Measurements from ENCODE around the gene PLCD4.

Gene PLCD4

DNA sequence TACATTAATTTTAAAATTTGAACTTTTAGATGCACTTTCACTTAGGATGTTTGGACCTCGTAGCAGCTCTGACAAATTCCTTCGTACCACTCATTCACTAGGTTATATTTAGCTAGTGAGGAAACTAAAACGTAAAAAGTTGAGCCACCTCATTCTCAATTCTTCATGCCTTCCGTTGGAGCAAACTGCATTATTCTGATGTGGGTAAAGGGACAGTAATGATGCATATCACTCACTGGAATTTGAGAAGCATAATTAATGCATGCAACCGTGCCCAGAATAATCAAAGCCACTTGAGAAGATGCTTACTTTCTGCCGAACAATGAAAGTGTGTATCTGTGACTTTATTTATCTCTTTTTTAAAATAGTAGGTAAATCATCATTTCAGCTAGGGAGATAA, 36.8 kb upstream of the PLCD4 start:
- Histone ChIP-seq H3K36me3 (ENCODE audit: control insufficient read depth in 1 of 2, insufficient read depth in 2 of 2, low read length in 2 of 2) (peaks cover 4 to 13% of the 10 kb centered on the region in 2 donors), H3K27ac (ENCODE audit: low read depth, low read length) (no peak overlapping the region), H3K4me1 (ENCODE audit: control insufficient read depth in 1 of 2, insufficient read depth in 2 of 2, low read length in 2 of 2) (peaks cover 28 to 32% of the 10 kb centered on the region in 2 donors), H3K27me3 (ENCODE audit: control insufficient read depth in 1 of 2, insufficient read depth in 2 of 2, low read length in 2 of 2) (no peaks in the 10 kb centered on the region), H3K9ac (ENCODE audit: low read depth in 1 of 2, low read length in 2 of 2) (peak overlapping the region; percentile 4 to 77), H3K9me3 (ENCODE audit: control insufficient read depth in 1 of 2, low read length in 2 of 2) (no peaks in the 10 kb centered on the region), H3K4me3 (ENCODE audit: low read depth in 1 of 2, low read length in 2 of 2) (peak overlapping the region in 1 of 2 donors; percentile 90)

DNA sequence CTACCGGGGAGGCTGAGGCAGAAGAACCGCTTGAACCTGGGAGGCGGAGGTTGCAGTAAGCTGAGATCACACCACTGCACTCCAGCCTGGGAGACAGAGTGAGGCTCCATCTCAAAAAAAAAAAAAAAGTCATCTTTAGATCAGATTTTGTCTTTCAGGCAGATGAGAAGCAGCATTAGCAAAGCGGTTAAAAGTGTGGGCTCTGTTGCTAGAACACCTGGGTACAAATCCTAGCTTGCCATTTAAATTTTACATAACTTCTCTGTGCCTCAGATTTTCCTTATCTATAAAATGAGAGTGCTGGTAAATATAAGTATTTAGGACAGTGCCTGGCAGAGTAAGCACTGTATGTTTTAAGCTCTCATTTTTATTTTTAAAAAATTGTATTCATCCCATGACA, 30.8 kb upstream of the PLCD4 start:
- Histone ChIP-seq H3K27ac (ENCODE audit: low read depth, low read length) (no peak overlapping the region), H3K4me3 (ENCODE audit: low read depth in 1 of 2, low read length in 2 of 2) (no peak overlapping the region), H3K9me3 (ENCODE audit: control insufficient read depth in 1 of 2, low read length in 2 of 2) (no peaks in the 10 kb centered on the region), H3K9ac (ENCODE audit: low read depth in 1 of 2, low read length in 2 of 2) (no peak overlapping the region), H3K4me1 (ENCODE audit: control insufficient read depth in 1 of 2, insufficient read depth in 2 of 2, low read length in 2 of 2) (no peaks in the 10 kb centered on the region), H3K36me3 (ENCODE audit: control insufficient read depth in 1 of 2, insufficient read depth in 2 of 2, low read length in 2 of 2) (peaks cover 4 to 31% of the 10 kb centered on the region in 2 donors), H3K27me3 (ENCODE audit: control insufficient read depth in 1 of 2, insufficient read depth in 2 of 2, low read length in 2 of 2) (no peaks in the 10 kb centered on the region)

DNA sequence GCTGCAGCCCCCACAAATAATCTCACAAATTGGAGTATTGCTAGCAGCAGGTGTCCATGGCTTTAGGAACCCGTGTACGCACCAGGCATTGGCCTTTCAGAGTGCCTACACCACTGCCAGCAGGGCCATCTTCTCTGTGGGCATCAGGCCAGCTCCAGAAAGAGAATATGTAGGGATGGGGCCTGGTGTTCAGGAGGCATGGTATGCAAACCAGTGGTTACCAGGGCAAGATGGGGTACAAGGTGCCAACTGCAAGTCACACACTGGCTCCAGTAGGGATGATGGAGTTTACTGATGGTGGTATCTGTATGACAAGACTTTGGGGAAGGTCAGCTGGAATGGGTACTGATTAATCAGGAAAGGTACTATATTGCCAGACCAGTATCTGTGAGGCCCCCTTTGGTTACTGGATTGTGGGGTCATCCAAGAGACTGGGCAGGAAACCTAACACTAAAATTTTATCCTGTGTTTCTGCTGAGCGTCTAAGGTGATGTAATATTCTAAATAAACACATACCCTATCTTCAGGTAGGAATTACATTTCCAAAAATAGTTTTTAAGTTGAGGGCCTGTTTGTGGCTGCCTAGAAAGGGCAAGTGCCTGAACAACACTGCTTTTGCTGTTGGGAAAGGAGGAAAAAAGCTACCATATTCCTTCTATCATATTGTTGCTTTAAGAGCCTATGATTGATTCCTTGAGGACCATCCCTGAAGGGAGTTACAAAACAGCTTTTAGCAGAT, 30.0 kb upstream of the PLCD4 start:
- H3K9ac ChIP-seq (ENCODE audit: low read depth in 1 of 2, low read length in 2 of 2), result no peak overlapping the region
- H3K27ac ChIP-seq (ENCODE audit: low read depth, low read length), result no peak overlapping the region

DNA sequence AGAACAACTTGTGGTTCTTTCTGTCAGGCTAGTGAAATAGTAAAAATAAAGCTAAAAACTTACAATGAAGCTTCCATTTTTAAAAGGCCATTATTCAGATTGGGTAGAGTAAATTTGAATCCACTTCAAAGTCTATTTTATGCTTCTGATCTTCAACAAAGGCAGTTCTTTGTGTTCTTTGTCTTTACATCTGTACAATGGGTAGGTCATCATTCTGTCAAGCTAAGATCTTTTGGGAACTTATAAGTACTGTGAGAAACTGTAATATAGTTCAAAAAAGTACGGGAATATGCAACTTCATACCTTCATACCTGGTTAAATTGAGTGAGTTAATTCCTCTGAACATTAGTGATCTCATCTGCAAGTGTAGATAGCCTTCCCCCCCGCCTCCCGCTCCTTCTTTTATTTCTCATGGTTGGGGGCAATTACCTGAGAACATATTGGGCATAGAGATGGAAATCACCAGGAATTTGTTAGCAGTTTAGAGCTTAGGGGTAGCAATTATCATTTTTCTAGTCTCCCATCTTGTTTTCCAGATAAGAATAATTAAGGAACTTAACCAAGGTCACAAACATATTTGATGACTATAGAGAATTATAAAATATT, 29.3 kb upstream of the PLCD4 start:
- H3K4me3 ChIP-seq (ENCODE audit: low read depth in 1 of 2, low read length in 2 of 2), result no peak overlapping the region
- H3K36me3 ChIP-seq (ENCODE audit: control insufficient read depth in 1 of 2, insufficient read depth in 2 of 2, low read length in 2 of 2), result peaks cover 7 to 36% of the 10 kb centered on the region in 2 donors
- H3K27me3 ChIP-seq (ENCODE audit: control insufficient read depth in 1 of 2, insufficient read depth in 2 of 2, low read length in 2 of 2), result no peaks in the 10 kb centered on the region
- H3K4me1 ChIP-seq (ENCODE audit: control insufficient read depth in 1 of 2, insufficient read depth in 2 of 2, low read length in 2 of 2), result no peaks in the 10 kb centered on the region
- no peak overlapping the region for H3K27ac ChIP-seq (ENCODE audit: low read depth, low read length)
- H3K9ac ChIP-seq (ENCODE audit: low read depth in 1 of 2, low read length in 2 of 2), result no peak overlapping the region
- no peaks in the 10 kb centered on the region for H3K9me3 ChIP-seq (ENCODE audit: control insufficient read depth in 1 of 2, low read length in 2 of 2)

More for the DNA sequence above, 30.0 kb upstream of the PLCD4 start:
- Histone ChIP-seq H3K4me1 (ENCODE audit: control insufficient read depth in 1 of 2, insufficient read depth in 2 of 2, low read length in 2 of 2) (no peaks in the 10 kb centered on the region), H3K36me3 (ENCODE audit: control insufficient read depth in 1 of 2, insufficient read depth in 2 of 2, low read length in 2 of 2) (peaks cover 2 to 32% of the 10 kb centered on the region in 2 donors), H3K4me3 (ENCODE audit: low read depth in 1 of 2, low read length in 2 of 2) (no peak overlapping the region), H3K9me3 (ENCODE audit: control insufficient read depth in 1 of 2, low read length in 2 of 2) (no peaks in the 10 kb centered on the region), H3K27me3 (ENCODE audit: control insufficient read depth in 1 of 2, insufficient read depth in 2 of 2, low read length in 2 of 2) (no peaks in the 10 kb centered on the region)

DNA sequence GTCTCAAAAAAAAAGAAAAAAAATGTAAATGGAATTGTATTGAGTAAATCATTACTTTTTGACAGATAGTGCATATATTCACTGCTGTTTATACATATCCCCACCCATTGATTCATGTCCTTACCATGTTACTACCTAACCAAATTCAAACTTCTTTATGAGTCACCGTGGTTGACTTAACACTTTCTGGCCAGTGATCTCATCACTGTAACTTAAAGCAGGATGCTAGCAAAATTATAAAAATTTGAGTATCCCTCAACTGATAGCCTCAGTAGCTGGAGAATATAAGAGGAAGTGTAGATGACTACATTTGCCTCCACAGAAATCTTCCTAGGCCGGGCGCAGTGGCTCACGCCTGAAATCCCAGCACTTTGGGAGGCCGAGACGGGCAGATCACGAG, 25.6 kb upstream of the PLCD4 start:
- no peak overlapping the region for H3K27ac ChIP-seq (ENCODE audit: low read depth, low read length)
- H3K4me3 ChIP-seq (ENCODE audit: low read depth in 1 of 2, low read length in 2 of 2), result no peak overlapping the region
- H3K9me3 ChIP-seq (ENCODE audit: control insufficient read depth in 1 of 2, low read length in 2 of 2), result no peaks in the 10 kb centered on the region
- H3K36me3 ChIP-seq (ENCODE audit: control insufficient read depth in 1 of 2, insufficient read depth in 2 of 2, low read length in 2 of 2), result peaks cover 15 to 63% of the 10 kb centered on the region in 2 donors
- no peaks in the 10 kb centered on the region for H3K27me3 ChIP-seq (ENCODE audit: control insufficient read depth in 1 of 2, insufficient read depth in 2 of 2, low read length in 2 of 2)
- H3K4me1 ChIP-seq (ENCODE audit: control insufficient read depth in 1 of 2, insufficient read depth in 2 of 2, low read length in 2 of 2), result no peaks in the 10 kb centered on the region
- H3K9ac ChIP-seq (ENCODE audit: low read depth in 1 of 2, low read length in 2 of 2), result no peak overlapping the region

DNA sequence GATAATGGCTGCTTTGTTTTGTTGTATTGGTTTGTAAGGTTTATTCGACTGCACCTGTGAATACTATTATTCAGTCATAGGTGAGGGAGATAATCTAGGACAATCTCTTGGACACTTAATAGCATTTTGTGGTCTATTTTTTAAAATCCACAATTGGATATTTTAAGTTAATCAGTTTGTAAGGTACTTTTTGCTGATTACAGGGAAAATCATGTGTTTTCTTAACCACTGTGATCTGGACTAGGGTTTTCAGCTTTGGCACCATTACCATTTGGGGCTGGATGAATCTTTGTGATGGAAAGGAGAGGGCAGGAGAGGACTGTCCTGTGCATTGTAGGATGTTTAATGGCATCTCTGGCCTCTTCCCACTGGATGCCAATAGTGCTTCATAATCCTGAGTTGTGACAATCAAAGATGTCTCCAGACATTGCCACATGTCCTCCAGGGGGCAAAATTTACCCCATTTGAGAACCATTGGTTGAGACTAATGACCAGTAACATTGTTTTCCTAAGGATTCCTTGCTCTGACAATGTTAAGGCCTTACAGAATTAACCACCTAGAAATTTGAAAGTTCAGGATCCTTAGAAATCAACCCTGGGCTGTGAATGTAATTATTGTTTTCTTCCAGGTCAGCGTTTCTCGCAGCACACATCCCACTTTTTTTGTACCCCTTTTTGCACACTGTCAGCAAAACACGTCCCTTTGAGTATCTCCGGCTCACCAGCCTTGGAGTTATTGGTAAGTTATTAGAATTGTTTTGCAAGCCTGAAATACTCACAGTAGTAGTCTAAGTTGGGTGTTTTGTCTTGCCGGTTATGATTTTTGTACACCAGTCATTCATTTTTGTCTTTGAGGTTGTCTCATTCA, 23.5 kb upstream of the PLCD4 start:
- H3K4me1 ChIP-seq (ENCODE audit: control insufficient read depth in 1 of 2, insufficient read depth in 2 of 2, low read length in 2 of 2), result no peaks in the 10 kb centered on the region
- no peak overlapping the region for H3K4me3 ChIP-seq (ENCODE audit: low read depth in 1 of 2, low read length in 2 of 2)
- peaks cover 15 to 64% of the 10 kb centered on the region in 2 donors for H3K36me3 ChIP-seq (ENCODE audit: control insufficient read depth in 1 of 2, insufficient read depth in 2 of 2, low read length in 2 of 2)
- H3K9me3 ChIP-seq (ENCODE audit: control insufficient read depth in 1 of 2, low read length in 2 of 2), result no peaks in the 10 kb centered on the region
- no peak overlapping the region for H3K9ac ChIP-seq (ENCODE audit: low read depth in 1 of 2, low read length in 2 of 2)
- no peaks in the 10 kb centered on the region for H3K27me3 ChIP-seq (ENCODE audit: control insufficient read depth in 1 of 2, insufficient read depth in 2 of 2, low read length in 2 of 2)
- H3K27ac ChIP-seq (ENCODE audit: low read depth, low read length), result no peak overlapping the region

DNA sequence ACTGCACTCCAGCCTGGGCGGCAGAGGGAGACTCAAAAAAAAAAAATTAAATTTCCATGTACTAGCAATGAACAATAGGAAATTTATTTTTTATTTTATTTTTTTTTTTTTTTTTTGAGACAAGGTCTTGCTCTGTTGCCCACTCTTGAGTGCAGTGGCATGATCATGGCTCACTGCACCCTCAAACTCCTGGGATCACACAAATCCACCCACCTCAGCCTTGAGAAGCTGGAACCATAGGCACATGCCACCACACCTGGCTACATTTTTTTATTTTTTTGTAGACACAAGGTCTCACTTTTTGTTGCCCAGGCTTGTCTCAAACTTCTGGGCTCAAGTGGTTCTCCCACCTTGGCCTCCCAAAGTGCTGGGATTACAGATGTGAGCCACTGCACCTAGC, 22.2 kb upstream of the PLCD4 start:
- peaks cover 15 to 75% of the 10 kb centered on the region in 2 donors for H3K36me3 ChIP-seq (ENCODE audit: control insufficient read depth in 1 of 2, insufficient read depth in 2 of 2, low read length in 2 of 2)
- no peaks in the 10 kb centered on the region for H3K9me3 ChIP-seq (ENCODE audit: control insufficient read depth in 1 of 2, low read length in 2 of 2)
- no peak overlapping the region for H3K4me3 ChIP-seq (ENCODE audit: low read depth in 1 of 2, low read length in 2 of 2)
- no peaks in the 10 kb centered on the region for H3K27me3 ChIP-seq (ENCODE audit: control insufficient read depth in 1 of 2, insufficient read depth in 2 of 2, low read length in 2 of 2)
- H3K9ac ChIP-seq (ENCODE audit: low read depth in 1 of 2, low read length in 2 of 2), result no peak overlapping the region
- no peak overlapping the region for H3K27ac ChIP-seq (ENCODE audit: low read depth, low read length)
- no peaks in the 10 kb centered on the region for H3K4me1 ChIP-seq (ENCODE audit: control insufficient read depth in 1 of 2, insufficient read depth in 2 of 2, low read length in 2 of 2)

DNA sequence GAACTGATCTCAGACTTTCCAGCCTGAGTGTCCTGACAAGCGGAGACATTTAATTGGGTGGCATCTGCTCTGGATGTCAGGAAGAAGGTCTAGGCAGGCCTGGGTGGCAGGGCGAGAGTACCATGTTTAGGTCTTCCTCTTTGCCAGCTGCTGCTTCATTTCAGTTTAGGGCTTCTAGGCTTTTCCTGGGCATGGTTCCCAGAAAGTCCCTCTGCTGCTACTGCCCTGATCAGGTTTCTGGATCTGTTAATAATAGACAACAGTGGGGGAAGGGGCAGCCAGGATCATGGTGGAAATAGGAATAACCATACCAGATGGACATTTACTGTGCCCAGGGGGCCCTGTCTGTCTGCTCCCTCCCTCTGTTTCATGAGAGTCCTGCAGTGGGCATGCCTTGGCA, 2.3 kb upstream of the PLCD4 start:
- no peaks in the 10 kb centered on the region for H3K36me3 ChIP-seq (ENCODE audit: control insufficient read depth in 1 of 2, insufficient read depth in 2 of 2, low read length in 2 of 2)
- H3K9ac ChIP-seq (ENCODE audit: low read depth in 1 of 2, low read length in 2 of 2), result no peak overlapping the region
- H3K27me3 ChIP-seq (ENCODE audit: control insufficient read depth in 1 of 2, insufficient read depth in 2 of 2, low read length in 2 of 2), result no peaks in the 10 kb centered on the region
- H3K27ac ChIP-seq (ENCODE audit: low read depth, low read length), result no peak overlapping the region
- H3K4me1 ChIP-seq (ENCODE audit: control insufficient read depth in 1 of 2, insufficient read depth in 2 of 2, low read length in 2 of 2), result no peaks in the 10 kb centered on the region
- no peaks in the 10 kb centered on the region for H3K9me3 ChIP-seq (ENCODE audit: control insufficient read depth in 1 of 2, low read length in 2 of 2)
- H3K4me3 ChIP-seq (ENCODE audit: low read depth in 1 of 2, low read length in 2 of 2), result no peak overlapping the region

DNA sequence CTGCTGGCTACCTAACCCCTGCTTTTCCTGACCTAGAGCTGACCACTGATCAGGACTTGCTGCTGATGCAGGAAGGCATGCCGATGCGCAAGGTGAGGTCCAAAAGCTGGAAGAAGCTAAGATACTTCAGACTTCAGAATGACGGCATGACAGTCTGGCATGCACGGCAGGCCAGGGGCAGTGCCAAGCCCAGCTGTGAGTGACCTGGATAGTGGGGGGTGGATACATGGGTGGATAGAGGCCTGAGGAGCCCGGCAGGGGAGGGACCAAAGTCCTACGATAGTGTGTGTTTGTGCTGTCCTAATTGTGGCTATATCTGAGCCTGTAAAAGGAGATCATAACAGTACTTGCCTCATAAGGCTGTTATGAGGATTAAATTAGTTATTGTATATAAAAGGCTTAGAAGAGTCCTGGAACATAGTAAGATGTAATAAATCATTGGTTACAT, 8.2 kb downstream of the PLCD4 start:
- no peaks in the 10 kb centered on the region for H3K36me3 ChIP-seq (ENCODE audit: control insufficient read depth in 1 of 2, insufficient read depth in 2 of 2, low read length in 2 of 2)
- no peaks in the 10 kb centered on the region for H3K27me3 ChIP-seq (ENCODE audit: control insufficient read depth in 1 of 2, insufficient read depth in 2 of 2, low read length in 2 of 2)
- H3K4me3 ChIP-seq (ENCODE audit: low read depth in 1 of 2, low read length in 2 of 2), result no peak overlapping the region
- H3K9me3 ChIP-seq (ENCODE audit: control insufficient read depth in 1 of 2, low read length in 2 of 2), result no peaks in the 10 kb centered on the region
- H3K9ac ChIP-seq (ENCODE audit: low read depth in 1 of 2, low read length in 2 of 2), result no peak overlapping the region
- H3K4me1 ChIP-seq (ENCODE audit: control insufficient read depth in 1 of 2, insufficient read depth in 2 of 2, low read length in 2 of 2), result no peaks in the 10 kb centered on the region
- H3K27ac ChIP-seq (ENCODE audit: low read depth, low read length), result no peak overlapping the region
